Neural progenitor cell (in vitro differentiated cells): ENCODE results near the gene ST7.

Experiments used
- CTCF ChIP-seq: fragments of 200-600 bp; sonication (generic); IDR thresholded peaks from 2 replicates; pipeline ENCODE4 v1.5.1; 2017; ENCODE audit warnings: antibody characterized with exemption, mild to moderate bottlenecking
- EZH2 ChIP-seq: fragments of 200-600 bp; sonication (generic); IDR thresholded peaks from 2 replicates; pipeline ENCODE4 v1.6.1; 2017; ENCODE audit warnings: antibody characterized with exemption, mild to moderate bottlenecking, moderate library complexity
- EZH2phosphoT487 ChIP-seq: fragments of 200-600 bp; sonication (generic); IDR thresholded peaks from 2 replicates; pipeline ENCODE4 v1.6.1; 2017; ENCODE audit warnings: antibody characterized with exemption

DNA sequence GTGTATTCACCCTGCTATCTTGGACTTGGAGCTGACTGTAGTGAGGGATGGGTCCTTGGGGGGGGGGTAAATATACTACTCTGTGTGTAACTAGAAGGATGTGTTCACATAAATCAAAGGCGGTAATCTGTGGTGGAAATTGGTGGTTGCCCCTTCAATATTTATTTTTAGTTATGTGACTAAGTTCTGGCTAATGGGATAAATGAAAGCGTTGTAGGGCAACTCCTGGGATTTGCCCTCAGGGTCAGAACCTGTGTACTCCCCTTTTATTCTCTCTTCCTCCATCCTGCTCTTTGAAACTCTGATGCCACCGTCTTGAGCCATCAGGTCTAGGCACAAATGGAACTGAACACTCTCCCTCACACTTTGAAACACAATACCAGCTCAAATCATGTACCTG lies 24.3 kb upstream of the ST7 start:
- TF ChIP-seq CTCF (no peak), EZH2 (no peak), EZH2phosphoT487 (no peak)
